Cardiac fibroblast (primary cell): Measurements from ENCODE around the gene NFIX.
"Not testable (repeated sequence)": the region's sequence is repeated elsewhere in the genome, so short reads cannot be mapped to it uniquely, and the experiment has no call there.

Source experiments
- DNase-seq, 2 donors: peaks; one replicate each; pipeline versions ENCODE4 v3.0.0 to v3.0.0-alpha.2; 2010; ENCODE audit warnings: low read depth in 2 of 2
- H3K4me3 ChIP-seq, 2 donors: replicated peaks in 1 of 2; 1 replicate in 1 of 2; 2 replicates in 1 of 2; pipeline ENCODE4 v1.5.1; 2011; ENCODE audit warnings: low read depth in 2 of 2, low read length in 2 of 2, mild to moderate bottlenecking in 2 of 2, moderate library complexity in 1 of 2
- TF ChIP-seq, protein P1 (sequence below): IDR thresholded peaks from one replicate; pipeline ENCODE4 v1.5.1; 2011; ENCODE audit warnings: low read depth, mild to moderate bottlenecking, low read length, inconsistent platforms

NFIX gene

GRCh38 chr19:12948612-12949362 is 46.5 kb upstream of the NFIX start:
- H3K4me3 ChIP-seq = no peak overlapping the region
- DNase-seq = no peak
- TF ChIP-seq, protein P1, sequence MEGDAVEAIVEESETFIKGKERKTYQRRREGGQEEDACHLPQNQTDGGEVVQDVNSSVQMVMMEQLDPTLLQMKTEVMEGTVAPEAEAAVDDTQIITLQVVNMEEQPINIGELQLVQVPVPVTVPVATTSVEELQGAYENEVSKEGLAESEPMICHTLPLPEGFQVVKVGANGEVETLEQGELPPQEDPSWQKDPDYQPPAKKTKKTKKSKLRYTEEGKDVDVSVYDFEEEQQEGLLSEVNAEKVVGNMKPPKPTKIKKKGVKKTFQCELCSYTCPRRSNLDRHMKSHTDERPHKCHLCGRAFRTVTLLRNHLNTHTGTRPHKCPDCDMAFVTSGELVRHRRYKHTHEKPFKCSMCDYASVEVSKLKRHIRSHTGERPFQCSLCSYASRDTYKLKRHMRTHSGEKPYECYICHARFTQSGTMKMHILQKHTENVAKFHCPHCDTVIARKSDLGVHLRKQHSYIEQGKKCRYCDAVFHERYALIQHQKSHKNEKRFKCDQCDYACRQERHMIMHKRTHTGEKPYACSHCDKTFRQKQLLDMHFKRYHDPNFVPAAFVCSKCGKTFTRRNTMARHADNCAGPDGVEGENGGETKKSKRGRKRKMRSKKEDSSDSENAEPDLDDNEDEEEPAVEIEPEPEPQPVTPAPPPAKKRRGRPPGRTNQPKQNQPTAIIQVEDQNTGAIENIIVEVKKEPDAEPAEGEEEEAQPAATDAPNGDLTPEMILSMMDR = no peak

- no peak for DNase-seq
- no peak overlapping the region for H3K4me3 ChIP-seq
- TF ChIP-seq, protein P1 = no peak
These were observed 45.7 kb upstream of the NFIX start for GRCh38 chr19:12949363-12950283.

DNA sequence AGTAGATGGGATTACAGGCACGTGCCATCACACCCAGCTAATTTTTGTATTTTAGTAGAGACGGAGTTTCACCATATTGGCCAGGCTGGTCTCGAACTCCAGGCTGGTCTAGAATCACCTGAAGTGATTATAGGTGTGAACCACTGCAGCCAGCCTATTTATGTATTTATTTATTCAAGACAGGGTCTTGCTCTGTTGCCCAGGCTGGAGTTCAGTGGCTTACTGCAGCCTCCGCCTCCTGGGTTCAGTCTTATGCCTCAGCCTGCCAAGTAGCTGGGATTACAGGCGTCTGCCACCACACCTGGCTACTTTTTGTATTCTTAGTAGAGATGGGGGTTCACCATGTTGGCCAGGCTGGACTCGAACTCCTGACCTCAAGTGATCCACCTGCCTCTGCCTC is 43.2 kb upstream of the NFIX start:
- not testable (repeated sequence) for H3K4me3 ChIP-seq, DNase-seq

DNA sequence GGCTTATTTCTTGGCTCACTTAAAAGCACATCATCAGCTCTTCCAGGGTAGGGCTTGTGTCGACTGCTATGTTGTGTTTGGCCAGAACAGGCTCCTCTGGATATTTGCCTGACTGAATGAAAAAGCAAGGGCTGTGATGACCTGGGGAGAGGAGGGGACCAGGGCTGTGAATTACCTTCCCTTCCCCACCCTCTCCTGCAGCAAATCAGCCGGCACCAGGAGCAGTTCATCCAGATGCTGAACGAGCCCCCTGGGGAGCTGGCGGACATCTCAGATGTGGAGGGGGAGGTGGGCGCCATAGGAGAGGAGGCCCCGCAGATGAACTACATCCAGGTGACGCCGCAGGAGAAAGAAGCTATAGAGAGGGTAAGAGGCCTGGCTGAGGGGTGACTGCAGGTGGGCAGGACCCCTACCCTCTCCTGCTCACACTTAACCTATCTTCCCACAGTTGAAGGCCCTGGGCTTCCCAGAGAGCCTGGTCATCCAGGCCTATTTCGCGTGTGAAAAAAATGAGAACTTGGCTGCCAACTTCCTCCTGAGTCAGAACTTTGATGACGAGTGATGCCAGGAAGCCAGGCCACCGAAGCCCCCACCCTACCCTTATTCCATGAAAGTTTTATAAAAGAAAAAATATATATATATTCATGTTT is 42.7 kb upstream of the NFIX start:
- TF ChIP-seq, protein P1 = no peak
- H3K4me3 ChIP-seq = no peak overlapping the region
- DNase-seq = peak; percentile 89 to 92

- TF ChIP-seq, protein P1 = no peak
These were observed 42.0 kb upstream of the NFIX start for GRCh38 chr19:12953138-12953798.

DNA sequence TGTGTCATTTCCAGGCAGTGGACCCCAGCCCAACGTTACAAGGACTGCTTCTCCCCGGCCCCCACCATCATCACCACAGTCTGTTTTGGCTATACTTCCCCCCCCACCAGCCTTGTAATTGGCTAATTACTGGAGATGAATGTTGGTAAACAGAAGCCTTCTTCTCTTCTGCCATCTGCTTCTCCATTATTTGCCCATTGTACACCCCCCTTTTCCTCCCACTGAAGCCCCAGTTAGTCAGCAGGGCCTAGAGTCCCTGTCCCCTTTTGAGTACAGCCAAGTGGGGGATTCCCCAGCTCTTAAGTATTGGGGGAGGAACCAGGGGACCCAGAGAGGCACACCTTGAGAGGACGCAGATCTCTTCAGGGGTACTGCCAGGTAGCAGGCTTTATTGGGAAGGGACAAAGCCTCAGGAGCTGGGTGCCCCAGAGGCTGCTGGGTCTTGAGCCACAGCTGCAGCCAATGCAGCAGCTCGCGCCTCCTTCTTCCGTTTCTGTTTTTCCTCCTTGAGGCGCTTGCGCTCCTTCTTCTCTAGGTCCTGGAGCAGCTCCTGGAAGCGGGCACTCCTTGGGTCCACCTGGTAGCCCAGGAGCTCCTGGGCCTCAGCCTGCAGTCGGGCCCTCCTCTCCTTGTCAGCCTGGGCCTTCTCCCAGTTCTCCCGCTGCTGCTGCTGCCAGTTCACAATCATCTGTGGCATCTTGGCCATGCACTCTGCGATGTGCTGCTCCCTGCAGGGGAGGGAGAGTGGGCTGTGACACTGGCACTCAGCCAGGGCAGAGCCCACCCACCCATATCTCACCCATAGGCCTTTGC is 41.3 kb upstream of the NFIX start:
- TF ChIP-seq, protein P1 = no peak
- no peak overlapping the region for H3K4me3 ChIP-seq
- no peak for DNase-seq

More at GRCh38 chr19:12953138-12953798, 42.0 kb upstream of the NFIX start:
- no peak for DNase-seq
- no peak overlapping the region for H3K4me3 ChIP-seq
